DMS 273 (cell line): Measurements from ENCODE around the gene SEMA6D.
A peak's percentile ranks its signal among the peaks of the same experiment; 100 is the strongest.
"Not testable (repeated sequence)": the region's sequence is repeated elsewhere in the genome, so short reads cannot be mapped to it uniquely, and the experiment has no call there.

Experiments
- DNase-seq: peaks from one replicate; lab custom pipeline; 2025; ENCODE audit not compliant: unreplicated experiment; lab: John Stamatoyannopoulos, UW

SEMA6D gene

GRCh38 chr15:47715856-47716445 is 1.4 kb upstream of the SEMA6D start:
- DNase-seq: no peak

GRCh38 chr15:47716516-47716915 is 789 bp upstream of the SEMA6D start:
- DNase-seq: no peak

- peak; percentile 60 for DNase-seq
These were observed 1.5 kb downstream of the SEMA6D start for GRCh38 chr15:47718497-47719437.

GRCh38 chr15:47719730-47720129 is 2.4 kb downstream of the SEMA6D start:
- no peak for DNase-seq

GRCh38 chr15:47720555-47720954 is 3.2 kb downstream of the SEMA6D start:
- no peak for DNase-seq

- peak; percentile 13 for DNase-seq
These were observed 4.4 kb downstream of the SEMA6D start for GRCh38 chr15:47721676-47722075.

GRCh38 chr15:47724346-47724745 is 7.0 kb downstream of the SEMA6D start:
- no peak for DNase-seq

GRCh38 chr15:47725051-47725450 is 7.7 kb downstream of the SEMA6D start:
- DNase-seq: no peak

GRCh38 chr15:47725906-47726305 is 8.6 kb downstream of the SEMA6D start:
- DNase-seq: peak; percentile 5

- no peak for DNase-seq
These were observed 9.1 kb downstream of the SEMA6D start for GRCh38 chr15:47726399-47726823.

GRCh38 chr15:47727137-47727536 is 9.8 kb downstream of the SEMA6D start:
- no peak for DNase-seq

GRCh38 chr15:47727676-47728075 is 10.4 kb downstream of the SEMA6D start:
- no peak for DNase-seq

- DNase-seq: no peak
These were observed 11.1 kb downstream of the SEMA6D start for GRCh38 chr15:47728426-47728825.

- DNase-seq: no peak
These were observed 11.6 kb downstream of the SEMA6D start for GRCh38 chr15:47728886-47729285.

GRCh38 chr15:47731230-47731629 is 13.9 kb downstream of the SEMA6D start:
- DNase-seq: no peak

GRCh38 chr15:47732248-47732647 is 14.9 kb downstream of the SEMA6D start:
- no peak for DNase-seq

GRCh38 chr15:47733085-47733484 is 15.8 kb downstream of the SEMA6D start:
- no peak for DNase-seq

- no peak for DNase-seq
These were observed 19.0 kb downstream of the SEMA6D start for GRCh38 chr15:47736143-47736786.

GRCh38 chr15:47737477-47737876 is 20.2 kb downstream of the SEMA6D start:
- DNase-seq: no peak

- DNase-seq: not testable (repeated sequence)
These were observed 21.0 kb downstream of the SEMA6D start for GRCh38 chr15:47738144-47738825.

GRCh38 chr15:47741082-47741481 is 23.8 kb downstream of the SEMA6D start:
- DNase-seq: no peak
